Neural progenitor cell (in vitro differentiated cells): ENCODE measurements around the gene SOST. TPM values are rescaled to one million over a fixed set of nuclear protein-coding genes. Genes with fewer than 3 reads are reported as not detected.

Experiments
- DNase-seq: peaks from one replicate; pipeline ENCODE4 v3.0.0-alpha.2; 2016; ENCODE audit warnings: low spot score
- H2AFZ ChIP-seq: fragments of 200-600 bp; sonication (generic); replicated peaks from 2 replicates; pipeline ENCODE4 v1.6.1; 2016; ENCODE audit warnings: antibody characterized with exemption
- H3F3A ChIP-seq: fragments of 200-600 bp; sonication (generic); 2 replicates; pipeline ENCODE4 v1.6.1; 2016; ENCODE audit warnings: antibody characterized with exemption, low read depth
- H3K27ac ChIP-seq: fragments of 200-600 bp; sonication (generic); 2 replicates; pipeline ENCODE4 v1.5.1; 2016; ENCODE audit warnings: mild to moderate bottlenecking
- H3K27me3 ChIP-seq: fragments of 200-600 bp; sonication (generic); 2 replicates; pipeline ENCODE4 v1.6.1; 2016; ENCODE audit warnings: mild to moderate bottlenecking, moderate library complexity
- H3K36me3 ChIP-seq: fragments of 200-600 bp; sonication (generic); 2 replicates; pipeline ENCODE4 v1.5.1; 2016
- H3K4me1 ChIP-seq: fragments of 200-600 bp; sonication (generic); 2 replicates; pipeline ENCODE4 v1.6.1; 2016; ENCODE audit warnings: mixed run types
- H3K4me2 ChIP-seq: fragments of 200-600 bp; sonication (generic); 2 replicates; pipeline ENCODE4 v1.6.1; 2016
- H3K4me3 ChIP-seq: fragments of 200-600 bp; sonication (generic); 2 replicates; pipeline ENCODE4 v1.5.1; 2016
- H3K79me2 ChIP-seq: fragments of 200-600 bp; sonication (generic); 2 replicates; pipeline ENCODE4 v1.6.1; 2016; ENCODE audit warnings: low read depth
- H3K9ac ChIP-seq: fragments of 200-600 bp; sonication (generic); 2 replicates; pipeline ENCODE4 v1.6.1; 2016
- H3K9me3 ChIP-seq: fragments of 200-600 bp; sonication (generic); 2 replicates; pipeline ENCODE4 v1.5.1; 2016; ENCODE audit warnings: low read depth
- H4K20me1 ChIP-seq: fragments of 200-600 bp; sonication (generic); 2 replicates; pipeline ENCODE4 v1.6.1; 2016; ENCODE audit warnings: low read depth
- H3K27ac Mint-ChIP-seq: 3 replicates; pipeline ENCODE4 v1.8.0; 2021; ENCODE audit warnings: mixed read lengths
- H3K27me3 Mint-ChIP-seq: 2 replicates; pipeline ENCODE4 v1.8.0; 2022; ENCODE audit warnings: low read depth, mild to moderate bottlenecking, inconsistent platforms, moderate library complexity, mixed read lengths; ENCODE audit not compliant: insufficient read depth
- H3K36me3 Mint-ChIP-seq: 3 replicates; pipeline ENCODE4 v1.8.0; 2021; ENCODE audit warnings: mixed read lengths
- H3K4me1 Mint-ChIP-seq: 3 replicates; pipeline ENCODE4 v1.8.0; 2021; ENCODE audit warnings: mixed read lengths
- H3K4me3 Mint-ChIP-seq: 3 replicates; pipeline ENCODE4 v1.8.0; 2021; ENCODE audit warnings: mild to moderate bottlenecking, moderate library complexity, mixed read lengths
- H3K9me3 Mint-ChIP-seq: 3 replicates; pipeline ENCODE4 v1.8.0; 2020; ENCODE audit warnings: mixed read lengths
- EZH2 ChIP-seq: fragments of 200-600 bp; sonication (generic); IDR thresholded peaks from 2 replicates; pipeline ENCODE4 v1.6.1; 2017; ENCODE audit warnings: antibody characterized with exemption, mild to moderate bottlenecking, moderate library complexity
- EZH2phosphoT487 ChIP-seq: fragments of 200-600 bp; sonication (generic); IDR thresholded peaks from 2 replicates; pipeline ENCODE4 v1.6.1; 2017; ENCODE audit warnings: antibody characterized with exemption
- total RNA-seq: library from RNA; depleted of rRNA; stranded (reverse); fragments of >200 nt; gene quantifications from 2 replicates; pipeline ENCODE4 v1.2.3, GENCODE V29; 2015; ENCODE audit warnings: low replicate concordance
- TF ChIP-seq, protein P1 (sequence below): fragments of 200-600 bp; sonication (generic); IDR thresholded peaks from 2 replicates; pipeline ENCODE4 v1.5.1; 2017; ENCODE audit warnings: antibody characterized with exemption, mild to moderate bottlenecking

The SOST gene
- total RNA-seq, 1 donor from 2014 or later: 0.06 TPM

DNA sequence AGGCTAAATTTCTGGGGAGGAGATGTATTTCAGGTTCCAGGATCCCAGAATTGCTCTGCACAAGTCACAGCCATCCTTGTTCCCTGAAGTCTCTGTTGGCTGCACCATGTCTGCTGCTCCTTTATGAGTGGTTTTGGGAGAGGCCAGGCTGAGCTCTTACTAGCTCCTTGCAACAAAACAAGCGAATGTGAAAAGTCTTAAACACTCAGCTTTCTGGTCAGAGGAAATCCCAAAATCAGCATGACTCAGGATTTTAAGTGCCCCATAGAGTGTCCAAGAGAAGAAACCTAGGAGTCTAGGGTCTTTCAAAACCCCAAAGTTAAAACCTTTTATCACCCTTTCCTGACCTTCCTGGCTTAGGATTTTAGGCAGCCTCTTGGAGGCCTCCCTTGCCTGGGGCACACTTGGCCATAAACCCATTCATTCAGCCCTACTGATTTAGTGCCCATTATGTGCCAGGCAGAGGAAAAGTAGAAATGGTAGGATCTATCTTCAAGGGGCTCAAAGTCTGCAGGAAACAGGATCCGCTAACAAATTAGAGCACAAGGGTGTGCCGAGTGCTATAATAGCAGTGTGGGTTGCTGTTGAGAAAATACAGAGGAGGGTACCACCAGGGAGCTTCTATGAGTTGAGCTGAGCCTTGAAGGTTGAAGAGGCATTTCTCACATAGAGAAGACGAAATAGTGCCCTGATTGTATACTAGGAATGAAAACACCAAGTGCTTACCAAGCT, 36.9 kb downstream of the SOST start:
- H3K9me3 Mint-ChIP-seq: no peaks in the 10 kb centered on the region
- Histone ChIP-seq H3K27ac (no peak overlapping the region), H3F3A (peaks cover 48% of the 10 kb centered on the region), H3K9ac (no peak overlapping the region), H3K27me3 (peaks cover 9% of the 10 kb centered on the region), H3K4me2 (peak overlapping the region; percentile 72), H3K9me3 (no peaks in the 10 kb centered on the region), H3K36me3 (no peaks in the 10 kb centered on the region), H4K20me1 (no peaks in the 10 kb centered on the region), H3K79me2 (no peaks in the 10 kb centered on the region), H2AFZ (no peak overlapping the region), H3K4me3 (no peak overlapping the region), H3K4me1 (peaks cover 22% of the 10 kb centered on the region)
- no peaks in the 10 kb centered on the region for H3K27me3 Mint-ChIP-seq
- peak overlapping the region; percentile 77 for H3K27ac Mint-ChIP-seq
- H3K4me3 Mint-ChIP-seq: peak overlapping the region; percentile 85
- no peaks in the 10 kb centered on the region for H3K36me3 Mint-ChIP-seq
- H3K4me1 Mint-ChIP-seq: peaks cover 68% of the 10 kb centered on the region
- TF ChIP-seq EZH2 (no peak), EZH2phosphoT487 (no peak)
- TF ChIP-seq, protein P1, sequence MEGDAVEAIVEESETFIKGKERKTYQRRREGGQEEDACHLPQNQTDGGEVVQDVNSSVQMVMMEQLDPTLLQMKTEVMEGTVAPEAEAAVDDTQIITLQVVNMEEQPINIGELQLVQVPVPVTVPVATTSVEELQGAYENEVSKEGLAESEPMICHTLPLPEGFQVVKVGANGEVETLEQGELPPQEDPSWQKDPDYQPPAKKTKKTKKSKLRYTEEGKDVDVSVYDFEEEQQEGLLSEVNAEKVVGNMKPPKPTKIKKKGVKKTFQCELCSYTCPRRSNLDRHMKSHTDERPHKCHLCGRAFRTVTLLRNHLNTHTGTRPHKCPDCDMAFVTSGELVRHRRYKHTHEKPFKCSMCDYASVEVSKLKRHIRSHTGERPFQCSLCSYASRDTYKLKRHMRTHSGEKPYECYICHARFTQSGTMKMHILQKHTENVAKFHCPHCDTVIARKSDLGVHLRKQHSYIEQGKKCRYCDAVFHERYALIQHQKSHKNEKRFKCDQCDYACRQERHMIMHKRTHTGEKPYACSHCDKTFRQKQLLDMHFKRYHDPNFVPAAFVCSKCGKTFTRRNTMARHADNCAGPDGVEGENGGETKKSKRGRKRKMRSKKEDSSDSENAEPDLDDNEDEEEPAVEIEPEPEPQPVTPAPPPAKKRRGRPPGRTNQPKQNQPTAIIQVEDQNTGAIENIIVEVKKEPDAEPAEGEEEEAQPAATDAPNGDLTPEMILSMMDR: no peak
- no peak for DNase-seq

DNA sequence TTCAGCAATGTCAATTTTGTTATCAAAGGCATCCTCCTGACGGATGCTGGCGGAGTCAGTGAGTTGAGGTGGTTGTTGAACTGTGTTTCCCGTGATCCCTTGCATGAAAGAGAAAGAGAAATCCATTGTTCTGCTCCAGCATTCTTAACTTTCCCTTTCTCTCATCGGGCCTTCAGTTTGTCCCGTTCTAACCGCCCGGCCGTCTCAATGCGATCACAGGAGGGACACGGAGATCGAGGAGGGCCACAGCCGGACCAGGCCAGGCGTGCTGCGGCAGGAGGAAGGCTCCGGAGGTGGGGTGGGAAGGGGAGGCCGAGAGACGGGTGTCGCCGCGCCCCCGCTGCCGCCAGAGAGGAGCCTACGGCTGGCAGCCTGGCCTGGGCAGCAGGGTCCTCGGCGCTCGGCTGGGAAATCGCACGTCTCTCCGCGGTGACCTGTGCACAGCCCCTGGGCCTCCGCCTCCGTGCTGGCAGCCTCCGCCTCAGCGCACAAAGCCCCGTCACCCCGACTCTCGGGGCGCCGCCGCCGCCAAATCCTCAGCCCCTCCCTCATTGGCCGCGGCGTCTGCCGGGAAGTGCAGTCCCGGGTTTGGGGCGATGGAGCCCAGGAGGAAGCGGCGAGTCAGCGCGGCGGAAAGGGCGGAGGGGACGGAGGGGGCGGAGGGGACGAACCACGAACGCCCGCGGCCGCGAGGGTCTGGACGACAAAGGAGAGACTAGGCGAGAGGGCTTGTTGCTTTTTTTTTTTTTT, 38.1 kb downstream of the SOST start:
- DNase-seq: peak; percentile 86
- Histone ChIP-seq H3K79me2 (no peaks in the 10 kb centered on the region), H3K27ac (no peak overlapping the region), H3K4me2 (peak overlapping the region; percentile 72), H2AFZ (peak overlapping the region; percentile 46), H4K20me1 (no peaks in the 10 kb centered on the region), H3K9me3 (no peaks in the 10 kb centered on the region), H3K9ac (peak overlapping the region; percentile 1), H3K4me1 (peaks cover 22% of the 10 kb centered on the region), H3K36me3 (no peaks in the 10 kb centered on the region), H3K4me3 (peak overlapping the region; percentile 59), H3F3A (peaks cover 48% of the 10 kb centered on the region), H3K27me3 (peaks cover 19% of the 10 kb centered on the region)
- H3K27ac Mint-ChIP-seq: peak overlapping the region; percentile 97
- no peaks in the 10 kb centered on the region for H3K36me3 Mint-ChIP-seq
- peaks cover 62% of the 10 kb centered on the region for H3K4me1 Mint-ChIP-seq
- TF ChIP-seq EZH2: no peak
- no peak for TF ChIP-seq EZH2phosphoT487
- TF ChIP-seq, protein P1: no peak
- no peaks in the 10 kb centered on the region for H3K9me3 Mint-ChIP-seq
- H3K4me3 Mint-ChIP-seq: peak overlapping the region; percentile 85
- H3K27me3 Mint-ChIP-seq: peaks cover 8% of the 10 kb centered on the region

- peaks cover 48% of the 10 kb centered on the region for H3F3A ChIP-seq
- H3K9me3 ChIP-seq: no peaks in the 10 kb centered on the region
- TF ChIP-seq EZH2 (no peak), EZH2phosphoT487 (no peak)
- TF ChIP-seq, protein P1: no peak
- no peak overlapping the region for H2AFZ ChIP-seq
- no peaks in the 10 kb centered on the region for H3K36me3 ChIP-seq
- H3K4me2 ChIP-seq: no peak overlapping the region
- peaks cover 28% of the 10 kb centered on the region for H3K27me3 ChIP-seq
- Mint-ChIP-seq H3K27me3 (peaks cover 17% of the 10 kb centered on the region), H3K36me3 (no peaks in the 10 kb centered on the region), H3K4me1 (peaks cover 61% of the 10 kb centered on the region), H3K4me3 (peak overlapping the region; percentile 85), H3K9me3 (no peaks in the 10 kb centered on the region), H3K27ac (no peak overlapping the region)
- H3K79me2 ChIP-seq: no peaks in the 10 kb centered on the region
- DNase-seq: no peak
- peaks cover 22% of the 10 kb centered on the region for H3K4me1 ChIP-seq
- no peak overlapping the region for H3K27ac ChIP-seq
- H3K9ac ChIP-seq: no peak overlapping the region
- no peak overlapping the region for H3K4me3 ChIP-seq
- no peaks in the 10 kb centered on the region for H4K20me1 ChIP-seq
These were observed 39.0 kb downstream of the SOST start for GRCh38 chr17:43719578-43719977.
